NOMO-1 (cell line): ENCODE results near the gene UNC5CL.
A peak's percentile ranks its signal among the peaks of the same experiment; 100 is the strongest.

Source experiments
- DNase-seq, 2 experiments: peaks; one replicate each; lab custom pipeline; 2025; ENCODE audit not compliant: unreplicated experiment in 2 of 2; lab: John Stamatoyannopoulos, UW

UNC5CL gene

GRCh38 chr6:41064841-41065240 is 25.8 kb upstream of the UNC5CL start:
- no peak for DNase-seq

- no peak for DNase-seq
These were observed 24.9 kb upstream of the UNC5CL start for GRCh38 chr6:41063884-41064285.

GRCh38 chr6:41062056-41062455 is 23.0 kb upstream of the UNC5CL start:
- no peak for DNase-seq

GRCh38 chr6:41061196-41061726 is 22.2 kb upstream of the UNC5CL start:
- DNase-seq: no peak

DNA sequence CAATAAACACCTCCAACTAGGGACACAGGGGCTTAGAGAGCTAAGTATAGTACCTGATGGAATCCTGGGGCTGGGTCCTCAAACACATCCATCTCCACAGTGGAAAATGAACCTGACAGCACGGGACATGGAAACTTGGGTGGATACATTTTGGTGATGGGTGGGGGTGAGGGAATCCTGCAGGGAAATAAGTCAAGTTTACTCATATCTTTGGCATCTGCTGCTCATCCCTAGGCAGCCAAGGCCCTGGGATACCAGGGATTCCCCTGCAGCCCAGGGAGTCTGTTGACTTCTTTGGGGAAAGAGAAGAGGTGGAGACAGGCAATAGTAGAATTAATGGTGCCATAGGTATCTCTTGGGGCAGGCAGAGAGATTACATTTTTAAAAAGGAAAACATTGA is 20.5 kb upstream of the UNC5CL start:
- DNase-seq: no peak

- no peak for DNase-seq
These were observed 19.8 kb upstream of the UNC5CL start for GRCh38 chr6:41058783-41059181.

DNA sequence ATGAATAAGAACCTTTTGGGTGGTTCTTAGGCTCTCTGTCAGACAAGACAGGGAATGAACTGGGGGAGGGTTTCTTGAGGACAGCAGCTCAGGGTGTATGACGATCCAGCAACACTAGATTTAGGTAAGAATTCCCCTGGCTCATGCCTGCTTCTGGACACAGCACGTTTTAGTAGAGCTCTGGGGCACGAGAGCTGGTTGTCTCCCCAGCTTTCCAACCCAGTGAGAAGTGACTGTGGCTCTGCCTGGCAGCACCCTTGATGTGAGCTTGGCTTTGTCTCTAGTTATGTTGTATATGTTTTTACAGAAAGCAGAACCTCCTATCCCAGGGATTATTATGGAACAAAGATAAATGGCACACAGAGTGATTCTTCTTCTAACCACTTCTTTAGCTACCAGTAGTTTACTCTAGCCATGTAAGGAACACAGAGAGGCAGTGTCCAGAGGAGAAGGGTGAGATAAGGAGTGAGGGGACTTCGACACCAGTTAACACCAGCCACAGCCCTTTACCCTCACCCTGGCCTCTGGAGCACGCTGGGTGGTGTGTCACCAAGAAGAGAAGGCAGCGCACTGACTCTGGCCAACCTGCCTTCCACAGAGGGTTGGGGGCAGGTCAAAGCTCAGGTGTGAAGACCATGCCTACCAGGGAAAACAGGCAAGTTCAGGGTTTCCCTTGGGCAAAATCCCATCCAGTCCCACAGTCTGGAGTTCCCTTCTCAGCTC is 17.9 kb upstream of the UNC5CL start:
- no peak for DNase-seq

DNA sequence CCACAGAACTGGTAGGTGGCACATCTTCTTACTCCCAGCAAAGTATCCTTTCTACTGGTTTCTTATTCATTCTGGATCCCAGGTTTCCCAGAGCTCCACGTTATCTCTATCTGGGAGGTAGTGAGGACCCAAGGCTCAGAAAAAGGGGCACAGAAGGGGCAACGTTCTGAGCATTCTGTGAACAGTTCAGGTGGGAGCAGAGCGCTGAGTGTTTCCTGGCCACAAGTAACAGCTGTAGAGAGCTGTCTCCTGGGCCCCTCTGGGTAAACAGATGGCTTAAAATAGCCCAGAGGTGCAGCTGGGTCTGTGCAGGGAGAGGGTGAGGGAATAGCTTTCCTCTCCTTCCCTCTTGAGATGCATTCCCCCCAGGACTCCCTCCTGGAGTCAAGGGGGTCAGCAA is 16.1 kb upstream of the UNC5CL start:
- no peak for DNase-seq

GRCh38 chr6:41054511-41054910 is 15.5 kb upstream of the UNC5CL start:
- DNase-seq: no peak

- DNase-seq: no peak
These were observed 14.0 kb upstream of the UNC5CL start, which contains the start of gene APOBEC2 for GRCh38 chr6:41053041-41053440. Gene APOBEC2 (plus strand): TSS chr6:41053202. CDS start chr6:41053348, 146 bp downstream.

- peak; percentile 53 to 86 for DNase-seq
These were observed 12.9 kb upstream of the UNC5CL start for GRCh38 chr6:41051873-41052272.

- DNase-seq: no peak
These were observed 11.5 kb upstream of the UNC5CL start for GRCh38 chr6:41050536-41050935.

GRCh38 chr6:41049955-41050354 is 10.9 kb upstream of the UNC5CL start:
- DNase-seq: no peak

DNA sequence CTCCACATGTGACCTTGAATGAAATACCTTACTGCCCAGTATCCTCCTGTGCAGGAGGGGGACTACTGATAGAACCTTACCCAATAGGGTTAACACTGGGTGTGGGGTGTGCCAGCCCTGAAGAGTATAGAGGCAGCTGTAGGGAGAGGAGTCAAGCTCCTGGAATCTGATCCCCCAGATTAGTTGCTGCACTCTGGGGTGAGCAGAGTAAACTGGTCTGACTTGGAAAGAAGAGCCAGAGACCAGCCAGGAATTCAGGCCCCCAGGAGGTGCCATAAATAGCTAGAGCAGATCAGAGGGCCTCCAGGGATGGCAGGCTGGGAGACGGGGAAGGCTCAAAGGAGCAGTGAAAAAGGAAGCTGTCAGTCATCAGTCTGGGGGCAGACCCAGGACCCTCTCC is 10.5 kb upstream of the UNC5CL start:
- no peak for DNase-seq

DNA sequence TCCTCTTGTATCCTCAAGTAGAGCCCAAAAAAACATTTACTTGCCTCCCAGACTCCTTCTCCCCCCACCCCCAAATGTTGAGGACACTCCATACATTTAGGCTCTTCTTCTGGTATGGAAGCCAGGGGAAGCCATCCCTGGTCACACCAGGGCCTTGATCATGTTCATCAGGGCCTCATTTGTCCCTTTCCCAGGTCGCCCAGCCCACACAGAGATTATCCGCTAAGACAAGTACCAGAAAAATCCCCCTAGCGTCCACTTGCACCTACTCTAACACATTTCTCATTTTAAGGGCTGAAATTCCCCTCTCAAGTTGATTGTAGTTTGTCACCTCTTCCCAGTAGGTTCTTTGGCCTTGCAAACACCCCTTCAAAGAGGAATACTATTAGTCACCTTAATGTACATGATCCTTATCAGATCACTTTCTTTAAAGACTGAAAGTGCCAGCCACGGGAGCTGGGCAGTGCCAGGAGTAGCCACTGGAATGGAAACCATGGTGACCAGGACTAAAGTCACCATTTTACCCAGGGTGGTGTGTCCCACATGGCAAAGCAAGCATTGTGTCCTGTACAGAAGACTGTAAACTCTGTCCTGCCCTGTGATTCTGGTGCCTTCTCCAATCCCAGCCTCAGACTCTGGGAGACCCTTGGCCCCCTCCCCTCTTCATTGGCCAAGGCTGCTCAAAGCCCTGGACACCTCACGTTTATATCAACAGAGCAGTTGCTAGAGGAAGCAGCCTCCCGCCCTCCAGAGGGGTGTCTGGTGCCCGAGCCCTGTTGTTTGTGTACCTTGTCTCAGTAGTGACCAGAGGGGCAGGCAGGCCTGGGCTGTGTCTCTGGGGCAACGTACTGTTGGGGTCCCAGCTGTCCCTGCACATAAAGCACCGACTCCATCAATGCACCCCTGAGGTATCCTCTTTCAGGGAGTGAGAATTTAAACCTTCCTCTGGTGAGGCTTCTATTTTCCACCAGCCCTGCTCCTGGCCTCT is 9.0 kb upstream of the UNC5CL start:
- no peak for DNase-seq

DNA sequence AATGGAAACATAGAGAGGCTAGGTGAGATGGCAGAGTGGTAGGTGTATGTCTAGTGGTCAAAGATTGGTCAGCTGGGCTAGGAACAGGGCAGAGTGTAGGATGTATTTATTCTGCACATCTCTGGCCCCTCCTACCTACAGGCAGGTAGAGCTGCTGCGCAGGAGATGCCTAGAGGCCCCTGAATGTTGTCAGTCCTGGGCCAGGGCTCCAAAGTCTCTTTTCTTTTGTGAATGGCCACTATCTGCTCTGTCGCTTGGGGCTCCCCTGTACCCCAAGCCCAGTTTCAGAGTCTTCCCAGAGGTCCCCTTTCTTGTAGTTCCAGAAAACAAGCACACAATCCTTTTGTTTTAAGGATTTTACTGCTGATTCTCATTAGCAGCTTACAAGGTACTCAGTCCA is 8.3 kb upstream of the UNC5CL start:
- DNase-seq: no peak

DNA sequence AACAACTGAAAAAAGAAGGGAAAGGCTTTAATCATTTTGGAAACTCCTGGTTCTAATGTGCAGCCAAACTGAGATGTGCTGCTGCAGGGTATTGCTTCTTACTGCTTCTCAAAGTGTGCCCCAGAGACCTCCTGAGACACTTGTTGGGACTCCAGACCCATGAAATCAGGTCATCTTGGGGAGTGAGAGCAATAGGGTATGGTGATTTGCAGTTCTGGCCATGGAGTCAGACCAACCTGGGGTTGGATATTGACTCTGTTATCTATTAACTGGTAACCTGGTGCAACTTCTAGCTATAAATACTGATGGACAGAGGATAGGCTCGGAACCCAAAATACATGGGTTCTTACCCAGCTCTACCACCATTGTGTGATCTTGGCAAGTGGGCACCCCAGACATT is 7.1 kb upstream of the UNC5CL start:
- DNase-seq: no peak

DNA sequence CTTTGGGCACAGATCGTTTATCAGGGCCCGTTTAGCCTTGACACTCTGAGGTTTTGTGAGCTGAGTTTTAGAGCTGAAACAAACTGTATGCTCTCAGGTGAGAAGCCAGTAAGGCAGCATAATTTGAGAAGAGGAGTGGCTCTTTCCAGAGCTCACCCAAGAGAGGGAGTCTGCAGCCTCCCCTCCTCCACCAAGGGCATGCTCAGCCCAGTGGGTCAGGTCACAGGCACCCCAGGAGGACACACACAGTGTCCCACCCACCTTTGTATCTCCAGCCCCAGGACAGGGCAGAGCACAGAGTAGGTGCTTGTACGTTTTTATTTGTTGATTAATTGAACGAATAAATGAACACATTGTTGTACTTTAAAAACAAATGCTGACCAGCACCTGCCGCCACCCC is 6.6 kb upstream of the UNC5CL start:
- DNase-seq: no peak

DNA sequence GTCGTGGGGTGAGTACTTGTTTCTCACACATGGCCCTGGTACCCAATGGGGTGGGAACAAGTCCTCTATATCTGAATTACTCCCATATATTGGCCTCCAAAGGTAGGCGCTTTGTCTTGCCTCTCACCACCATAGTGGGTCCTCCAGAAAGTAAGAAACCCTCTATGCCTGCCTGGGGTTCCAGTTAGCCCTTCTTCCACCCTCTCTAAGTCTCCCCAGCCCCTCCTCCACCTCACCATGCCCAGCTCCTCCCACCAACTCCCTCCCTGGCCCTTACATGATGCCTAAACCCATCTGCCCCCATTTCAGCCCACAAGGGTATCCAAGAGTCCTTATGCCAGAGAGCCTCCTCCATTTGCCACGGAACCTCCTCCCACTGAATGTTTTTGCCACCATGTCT is 4.1 kb upstream of the UNC5CL start:
- DNase-seq: no peak

GRCh38 chr6:41042226-41043055 is 3.4 kb upstream of the UNC5CL start, which contains the start of gene TSPO2:
Gene TSPO2 (plus strand): TSS chr6:41042467. CDS start chr6:41042986, 519 bp downstream.
- DNase-seq: no peak
